Cardiac fibroblast (primary cell): ENCODE measurements around the gene EFCAB7.

Experiments
- DNase-seq, 2 donors: peaks; one replicate each; pipeline versions ENCODE4 v3.0.0 to v3.0.0-alpha.2; 2010; ENCODE audit warnings: low read depth in 2 of 2
- H3K4me3 ChIP-seq, 2 donors: replicated peaks in 1 of 2; 1 replicate in 1 of 2; 2 replicates in 1 of 2; pipeline ENCODE4 v1.5.1; 2011; ENCODE audit warnings: low read depth in 2 of 2, low read length in 2 of 2, mild to moderate bottlenecking in 2 of 2, moderate library complexity in 1 of 2
- CTCF ChIP-seq: IDR thresholded peaks from one replicate; pipeline ENCODE4 v1.5.1; 2011; ENCODE audit warnings: low read depth, mild to moderate bottlenecking, low read length, inconsistent platforms

Gene EFCAB7

GRCh38 chr1:63524201-63524600 is 876 bp downstream of the EFCAB7 start:
- DNase-seq, result peak; percentile 3 to 6

GRCh38 chr1:63532727-63533126 is 9.4 kb downstream of the EFCAB7 start:
- TF ChIP-seq CTCF, result no peak
- H3K4me3 ChIP-seq, result no peak overlapping the region
- DNase-seq, result no peak

More at GRCh38 chr1:63524201-63524600, 876 bp downstream of the EFCAB7 start:
- H3K4me3 ChIP-seq, result peak overlapping the region; percentile 60 to 86
- TF ChIP-seq CTCF, result no peak

DNA sequence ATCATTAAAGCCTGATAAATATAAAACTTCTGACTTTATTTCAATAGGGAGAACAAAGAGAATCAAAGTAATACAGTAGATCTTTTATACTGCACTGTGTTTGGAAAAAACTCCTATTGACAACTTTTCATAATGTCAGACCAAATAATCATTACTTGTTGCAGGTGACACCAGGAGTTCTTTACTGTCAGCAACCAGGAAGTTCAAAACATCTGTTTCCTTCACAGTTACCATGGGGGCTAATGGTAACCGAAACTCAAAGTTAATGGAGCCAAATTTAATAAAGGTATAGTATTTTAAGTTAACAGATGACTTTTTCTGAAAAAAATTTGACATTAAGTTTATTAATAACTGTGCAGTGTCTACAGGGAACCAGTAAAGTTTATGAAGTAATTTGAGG is 10.6 kb downstream of the EFCAB7 start:
- H3K4me3 ChIP-seq, result no peak overlapping the region
- no peak for TF ChIP-seq CTCF
- DNase-seq, result no peak

GRCh38 chr1:63534406-63534805 is 11.1 kb downstream of the EFCAB7 start:
- H3K4me3 ChIP-seq, result no peak overlapping the region
- TF ChIP-seq CTCF, result no peak
- no peak for DNase-seq

GRCh38 chr1:63537006-63537405 is 13.7 kb downstream of the EFCAB7 start:
- no peak overlapping the region for H3K4me3 ChIP-seq
- no peak for TF ChIP-seq CTCF
- no peak for DNase-seq

DNA sequence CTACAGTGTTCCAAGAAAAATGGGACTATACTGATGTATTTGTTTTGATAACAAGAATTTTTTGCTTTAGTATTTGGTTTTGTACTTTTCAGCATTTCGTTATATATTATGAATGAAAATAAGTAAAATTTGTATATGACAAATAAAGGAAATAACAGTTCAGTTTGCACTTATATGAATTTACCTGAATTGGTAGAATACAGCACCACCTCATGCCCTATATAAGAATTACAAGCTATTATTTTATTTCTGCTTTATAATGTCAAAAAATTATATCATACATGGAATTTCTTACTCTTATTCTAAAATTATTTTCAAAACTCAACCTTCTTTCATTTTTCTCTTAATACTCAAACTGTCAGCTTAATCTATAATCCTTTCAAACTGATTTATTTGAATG is 14.6 kb downstream of the EFCAB7 start:
- DNase-seq, result peak; percentile 42 to 51
- no peak overlapping the region for H3K4me3 ChIP-seq
- peak; percentile 38 for TF ChIP-seq CTCF

DNA sequence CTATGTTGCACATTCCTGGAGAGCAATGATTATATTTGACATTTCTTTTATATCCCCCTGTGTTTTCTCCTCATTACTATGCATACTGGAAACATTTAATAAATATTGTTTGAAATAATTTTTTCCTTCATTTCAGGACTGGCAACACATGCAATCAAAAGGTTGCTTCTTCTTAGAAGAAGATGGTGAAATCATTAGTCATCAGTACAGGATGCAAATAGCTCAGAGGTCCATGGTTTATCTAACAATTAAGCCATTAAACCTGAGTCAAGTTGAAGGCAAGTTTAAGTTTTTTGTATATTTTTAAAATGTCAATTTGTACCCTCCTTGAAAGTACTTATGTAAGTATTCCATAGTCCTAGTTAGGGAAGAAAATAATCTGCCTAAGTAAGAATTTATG is 22.5 kb downstream of the EFCAB7 start:
- no peak for TF ChIP-seq CTCF
- H3K4me3 ChIP-seq, result no peak overlapping the region
- peak; percentile 11 to 70 for DNase-seq
